Upper lobe of right lung (tissue), 1 donor: ENCODE data around the gene SDC3. TPM values are rescaled to one million over a fixed set of nuclear protein-coding genes. Genes with fewer than 3 reads are reported as not detected.

Experiments
- ATAC-seq: fragments of 200-7000 bp; cut with Tn5 transposase; one replicate; pipeline ENCODE4 v1.9.1; 2020; ENCODE audit warnings: mild to moderate bottlenecking, moderate library complexity
- DNase-seq: peaks from one replicate; pipeline ENCODE4 v3.0.0-alpha.2; 2020
- H3K27ac ChIP-seq: fragments of 200-600 bp; one replicate; pipeline ENCODE4 v1.8.0; 2022
- H3K27me3 ChIP-seq: fragments of 200-600 bp; one replicate; pipeline ENCODE4 v1.8.0; 2022; ENCODE audit warnings: mild to moderate bottlenecking
- H3K36me3 ChIP-seq: fragments of 200-600 bp; one replicate; pipeline ENCODE4 v1.8.0; 2022
- H3K4me1 ChIP-seq: fragments of 200-600 bp; one replicate; pipeline ENCODE4 v1.8.0; 2022
- H3K4me3 ChIP-seq: fragments of 200-600 bp; one replicate; pipeline ENCODE4 v1.8.0; 2022; ENCODE audit warnings: mild to moderate bottlenecking
- H3K9me3 ChIP-seq: fragments of 200-600 bp; one replicate; pipeline ENCODE4 v1.8.0; 2022
- CTCF ChIP-seq: fragments of 200-600 bp; IDR thresholded peaks from one replicate; pipeline ENCODE4 v1.8.0; 2022; ENCODE audit warnings: antibody characterized with exemption
- intact Hi-C: fragments of 100-400 bp; cut with DNase I; formaldehyde crosslinking; loops from one replicate; pipeline ENCODE4 v1.11.0; 2022
- total RNA-seq: library from RNA; stranded (reverse); fragmentation: NEBNext Ultra II Directional; extraction: Animal tissue kit (Norgen Biotek cat#: 25700); gene quantifications from one replicate; pipeline ENCODE4 v1.2.1, GENCODE V29; 2021
- donor health status: DM: no; HTN: yes; CAD: no; lungs with severe emphysema.

Gene SDC3
- total RNA-seq, 1 donor from 2014 or later = 39.4 TPM

GRCh38 chr1:30863858-30864604 lies 44.5 kb downstream of the SDC3 start:
- no peaks in the 10 kb centered on the region for H3K9me3 ChIP-seq
- H3K27ac ChIP-seq = no peak overlapping the region
- H3K4me1 ChIP-seq = no peaks in the 10 kb centered on the region
- H3K36me3 ChIP-seq = no peaks in the 10 kb centered on the region
- intact Hi-C loops = no loop called here
- DNase-seq = no peak
- no peaks in the 10 kb centered on the region for H3K27me3 ChIP-seq
- no peak overlapping the region for H3K4me3 ChIP-seq
- TF ChIP-seq CTCF = no peak
- ATAC-seq = no peak

- intact Hi-C loops = no loop called here
- Histone ChIP-seq H3K36me3 (no peaks in the 10 kb centered on the region), H3K4me1 (no peaks in the 10 kb centered on the region), H3K27me3 (no peaks in the 10 kb centered on the region), H3K27ac (no peak overlapping the region), H3K9me3 (no peaks in the 10 kb centered on the region), H3K4me3 (no peak overlapping the region)
- DNase-seq (no peak), ATAC-seq (no peak)
- TF ChIP-seq CTCF = no peak
Observed at GRCh38 chr1:30860320-30860652, 48.3 kb downstream of the SDC3 start.

GRCh38 chr1:30857964-30858363 lies 50.6 kb downstream of the SDC3 start:
- ATAC-seq = no peak
- DNase-seq = no peak
- H3K27ac ChIP-seq = no peak overlapping the region
- H3K36me3 ChIP-seq = no peaks in the 10 kb centered on the region
- intact Hi-C loops = no loop called here
- H3K4me3 ChIP-seq = no peak overlapping the region
- no peaks in the 10 kb centered on the region for H3K9me3 ChIP-seq
- H3K27me3 ChIP-seq = no peaks in the 10 kb centered on the region
- no peaks in the 10 kb centered on the region for H3K4me1 ChIP-seq
- no peak for TF ChIP-seq CTCF

GRCh38 chr1:30857062-30857461 lies 51.5 kb downstream of the SDC3 start:
- H3K4me3 ChIP-seq = no peak overlapping the region
- intact Hi-C loops = no loop called here
- H3K27ac ChIP-seq = no peak overlapping the region
- no peaks in the 10 kb centered on the region for H3K36me3 ChIP-seq
- DNase-seq (no peak), ATAC-seq (no peak)
- TF ChIP-seq CTCF = no peak
- no peaks in the 10 kb centered on the region for H3K27me3 ChIP-seq
- H3K4me1 ChIP-seq = peaks cover 6% of the 10 kb centered on the region
- no peaks in the 10 kb centered on the region for H3K9me3 ChIP-seq

- Histone ChIP-seq H3K4me1 (peaks cover 9% of the 10 kb centered on the region), H3K4me3 (no peak overlapping the region), H3K27ac (no peak overlapping the region), H3K9me3 (no peaks in the 10 kb centered on the region), H3K27me3 (no peaks in the 10 kb centered on the region), H3K36me3 (no peaks in the 10 kb centered on the region)
- DNase-seq = no peak
- ATAC-seq = no peak
- intact Hi-C loops = no loop called here
- no peak for TF ChIP-seq CTCF
Observed at GRCh38 chr1:30856260-30856790, 52.2 kb downstream of the SDC3 start.
